ENCODE data around the gene UQCR10. TPM values are rescaled to one million over a fixed set of nuclear protein-coding genes. Genes with fewer than 3 reads are reported as not detected.

The UQCR10 gene
- total RNA-seq, 1 donor from 2014 or later, result 77.4 TPM

- no peak for TF ChIP-seq CTCF (IDR thresholded peaks at IDR 0.05)
- Mint-ChIP-seq H3K4me1 (ENCODE audit: unreplicated experiment) (no peaks in the 10 kb centered on the region), H3K27me3 (ENCODE audit: unreplicated experiment) (no peaks in the 10 kb centered on the region), H3K27ac (ENCODE audit: unreplicated experiment) (no peak overlapping the region), H3K4me3 (ENCODE audit: unreplicated experiment) (no peak overlapping the region), H3K36me3 (ENCODE audit: unreplicated experiment) (peaks cover 10% of the 10 kb centered on the region), H3K9me3 (ENCODE audit: unreplicated experiment) (no peaks in the 10 kb centered on the region)
- no peak for DNase-seq (ENCODE audit: extremely low spot score, unreplicated experiment)
Measured at GRCh38 chr22:29737251-29738117, 29.7 kb upstream of the UQCR10 start.

- Mint-ChIP-seq H3K9me3 (ENCODE audit: unreplicated experiment) (no peaks in the 10 kb centered on the region), H3K27me3 (ENCODE audit: unreplicated experiment) (no peaks in the 10 kb centered on the region), H3K4me3 (ENCODE audit: unreplicated experiment) (no peak overlapping the region), H3K4me1 (ENCODE audit: unreplicated experiment) (no peaks in the 10 kb centered on the region), H3K36me3 (ENCODE audit: unreplicated experiment) (peaks cover 11% of the 10 kb centered on the region), H3K27ac (ENCODE audit: unreplicated experiment) (no peak overlapping the region)
- no peak for TF ChIP-seq CTCF (IDR thresholded peaks at IDR 0.05)
- DNase-seq (ENCODE audit: extremely low spot score, unreplicated experiment), result no peak
Measured at GRCh38 chr22:29738118-29738815, 28.9 kb upstream of the UQCR10 start.

- H3K27me3 Mint-ChIP-seq (ENCODE audit: unreplicated experiment), result no peaks in the 10 kb centered on the region
- H3K27ac Mint-ChIP-seq (ENCODE audit: unreplicated experiment), result no peak overlapping the region
- no peak for TF ChIP-seq CTCF (IDR thresholded peaks at IDR 0.05)
- peaks cover 10% of the 10 kb centered on the region for H3K36me3 Mint-ChIP-seq (ENCODE audit: unreplicated experiment)
- no peak for DNase-seq (ENCODE audit: extremely low spot score, unreplicated experiment)
- no peaks in the 10 kb centered on the region for H3K4me1 Mint-ChIP-seq (ENCODE audit: unreplicated experiment)
- H3K4me3 Mint-ChIP-seq (ENCODE audit: unreplicated experiment), result no peak overlapping the region
- no peaks in the 10 kb centered on the region for H3K9me3 Mint-ChIP-seq (ENCODE audit: unreplicated experiment)
Measured at GRCh38 chr22:29739346-29739875, 27.8 kb upstream of the UQCR10 start.

GRCh38 chr22:29740216-29740615, 27.0 kb upstream of the UQCR10 start:
- H3K27ac Mint-ChIP-seq (ENCODE audit: unreplicated experiment), result no peak overlapping the region
- H3K9me3 Mint-ChIP-seq (ENCODE audit: unreplicated experiment), result no peaks in the 10 kb centered on the region
- TF ChIP-seq CTCF (IDR thresholded peaks at IDR 0.05), result no peak
- no peaks in the 10 kb centered on the region for H3K4me1 Mint-ChIP-seq (ENCODE audit: unreplicated experiment)
- DNase-seq (ENCODE audit: extremely low spot score, unreplicated experiment), result no peak
- H3K27me3 Mint-ChIP-seq (ENCODE audit: unreplicated experiment), result no peaks in the 10 kb centered on the region
- peaks cover 9% of the 10 kb centered on the region for H3K36me3 Mint-ChIP-seq (ENCODE audit: unreplicated experiment)
- no peak overlapping the region for H3K4me3 Mint-ChIP-seq (ENCODE audit: unreplicated experiment)

GRCh38 chr22:29741926-29742325, 25.2 kb upstream of the UQCR10 start:
- Mint-ChIP-seq H3K4me1 (ENCODE audit: unreplicated experiment) (no peaks in the 10 kb centered on the region), H3K36me3 (ENCODE audit: unreplicated experiment) (peaks cover 13% of the 10 kb centered on the region), H3K4me3 (ENCODE audit: unreplicated experiment) (no peak overlapping the region), H3K27me3 (ENCODE audit: unreplicated experiment) (no peaks in the 10 kb centered on the region), H3K9me3 (ENCODE audit: unreplicated experiment) (no peaks in the 10 kb centered on the region), H3K27ac (ENCODE audit: unreplicated experiment) (no peak overlapping the region)
- no peak for TF ChIP-seq CTCF (IDR thresholded peaks at IDR 0.05)
- DNase-seq (ENCODE audit: extremely low spot score, unreplicated experiment), result no peak
